Upper lobe of left lung (tissue), 4 donors: ENCODE data around the gene SERPINA6.
"Not testable (repeated sequence)": the region's sequence is repeated elsewhere in the genome, so short reads cannot be mapped to it uniquely, and the experiment has no call there.

Experiments used
- EP300 ChIP-seq, 4 donors: sonication (generic); formaldehyde crosslinking; IDR thresholded peaks; one replicate each; pipeline ENCODE4 v1.5.1; 2017; ENCODE audit warnings: antibody characterized with exemption in 4 of 4, control low read depth in 2 of 4
- POLR2A ChIP-seq, 4 donors: fragments of 450-650 bp; IDR thresholded peaks; one replicate each; pipeline ENCODE4 v1.5.1; 2016 to 2017; ENCODE audit warnings: antibody characterized with exemption in 4 of 4, mild to moderate bottlenecking in 2 of 4
- POLR2AphosphoS5 ChIP-seq, 2 donors: sonication (generic); formaldehyde crosslinking; IDR thresholded peaks; one replicate each; pipeline ENCODE4 v1.5.1; 2017; ENCODE audit warnings: antibody characterized with exemption in 2 of 2
- TF ChIP-seq, protein P1 (sequence below), 6 experiments: fragments of 450-650 bp in 4 of 6; fragments of 200-600 bp in 2 of 6; sonication (generic) in 2 of 6; IDR thresholded peaks; one replicate each; pipeline ENCODE4 v1.5.1; 2016 to 2019; ENCODE audit warnings: antibody characterized with exemption in 6 of 6

DNA sequence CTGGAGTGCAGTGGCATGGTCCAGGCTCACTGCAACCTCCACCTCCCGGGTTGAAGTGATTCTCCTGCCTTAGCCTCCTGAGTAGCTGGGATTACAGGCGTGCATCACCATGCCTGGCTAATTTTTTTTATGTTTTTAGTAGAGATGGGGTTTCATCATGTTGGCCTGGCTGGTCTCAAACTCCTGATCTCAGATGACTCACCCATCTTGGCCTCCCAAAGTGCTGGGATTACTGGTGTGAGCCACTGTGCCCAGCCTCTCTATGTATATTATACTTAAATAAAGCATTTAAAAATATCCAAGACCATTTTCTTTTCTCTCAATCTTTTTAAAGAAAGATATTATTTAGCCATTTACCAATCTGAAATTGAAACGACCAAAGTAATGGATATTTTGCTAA lies 58.9 kb downstream of the SERPINA6 start:
- TF ChIP-seq, protein P1, sequence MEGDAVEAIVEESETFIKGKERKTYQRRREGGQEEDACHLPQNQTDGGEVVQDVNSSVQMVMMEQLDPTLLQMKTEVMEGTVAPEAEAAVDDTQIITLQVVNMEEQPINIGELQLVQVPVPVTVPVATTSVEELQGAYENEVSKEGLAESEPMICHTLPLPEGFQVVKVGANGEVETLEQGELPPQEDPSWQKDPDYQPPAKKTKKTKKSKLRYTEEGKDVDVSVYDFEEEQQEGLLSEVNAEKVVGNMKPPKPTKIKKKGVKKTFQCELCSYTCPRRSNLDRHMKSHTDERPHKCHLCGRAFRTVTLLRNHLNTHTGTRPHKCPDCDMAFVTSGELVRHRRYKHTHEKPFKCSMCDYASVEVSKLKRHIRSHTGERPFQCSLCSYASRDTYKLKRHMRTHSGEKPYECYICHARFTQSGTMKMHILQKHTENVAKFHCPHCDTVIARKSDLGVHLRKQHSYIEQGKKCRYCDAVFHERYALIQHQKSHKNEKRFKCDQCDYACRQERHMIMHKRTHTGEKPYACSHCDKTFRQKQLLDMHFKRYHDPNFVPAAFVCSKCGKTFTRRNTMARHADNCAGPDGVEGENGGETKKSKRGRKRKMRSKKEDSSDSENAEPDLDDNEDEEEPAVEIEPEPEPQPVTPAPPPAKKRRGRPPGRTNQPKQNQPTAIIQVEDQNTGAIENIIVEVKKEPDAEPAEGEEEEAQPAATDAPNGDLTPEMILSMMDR (IDR thresholded peaks at IDR 0.05): not testable (repeated sequence)
- TF ChIP-seq POLR2A, EP300, POLR2AphosphoS5 (IDR thresholded peaks at IDR 0.05): not testable (repeated sequence)
